ENCODE measurements around the gene C1orf167.
"Not testable (repeated sequence)": the region's sequence is repeated elsewhere in the genome, so short reads cannot be mapped to it uniquely, and the experiment has no call there.

Gene C1orf167

GRCh38 chr1:11802973-11803885, 41.2 kb downstream of the C1orf167 start:
- DNase-seq = peak; percentile 58

- DNase-seq = not testable (repeated sequence)
Observed at GRCh38 chr1:11803924-11804665, 42.1 kb downstream of the C1orf167 start.

GRCh38 chr1:11804666-11805421, 42.9 kb downstream of the C1orf167 start:
- DNase-seq = peak; percentile 5

- peak; percentile 98 for DNase-seq
Observed at GRCh38 chr1:11805422-11806306, 43.7 kb downstream of the C1orf167 start, which contains the start of the genes CLCN6 and MTHFR. CLCN6 (plus strand) TSS chr1:11806191; CDS start chr1:11806263, 72 bp downstream. MTHFR (minus strand) TSS chr1:11805964; CDS start chr1:11803116, 2,848 bp downstream.

- no peak for DNase-seq
Observed at GRCh38 chr1:11806307-11806936, 44.4 kb downstream of the C1orf167 start.

GRCh38 chr1:11807133-11807532, 45.1 kb downstream of the C1orf167 start:
- no peak for DNase-seq

- DNase-seq = no peak
Observed at GRCh38 chr1:11813021-11813420, 51.0 kb downstream of the C1orf167 start.

- no peak for DNase-seq
Observed at GRCh38 chr1:11817192-11817591, 55.2 kb downstream of the C1orf167 start.

- no peak for DNase-seq
Observed at GRCh38 chr1:11822091-11822490, 60.1 kb downstream of the C1orf167 start.

- no peak for DNase-seq
Observed at GRCh38 chr1:11823366-11824137, 61.6 kb downstream of the C1orf167 start.

- no peak for DNase-seq
Observed at GRCh38 chr1:11825131-11825530, 63.1 kb downstream of the C1orf167 start.

- DNase-seq = no peak
Observed at GRCh38 chr1:11826946-11827345, 65.0 kb downstream of the C1orf167 start.

- DNase-seq = no peak
Observed at GRCh38 chr1:11828511-11828910, 66.5 kb downstream of the C1orf167 start.

GRCh38 chr1:11831945-11832725, 70.1 kb downstream of the C1orf167 start:
- DNase-seq = no peak

- DNase-seq = no peak
Observed at GRCh38 chr1:11833497-11833896, 71.5 kb downstream of the C1orf167 start.

- DNase-seq = no peak
Observed at GRCh38 chr1:11833900-11834299, 71.9 kb downstream of the C1orf167 start.

- DNase-seq = no peak
Observed at GRCh38 chr1:11835441-11836225, 73.6 kb downstream of the C1orf167 start.

- no peak for DNase-seq
Observed at GRCh38 chr1:11836955-11837766, 75.2 kb downstream of the C1orf167 start.
